HepG2 (cell line): Measurements from ENCODE around the gene CRKL. TPM values are rescaled to one million over a fixed set of nuclear protein-coding genes. Genes with fewer than 3 reads are reported as not detected.

ENCODE experiments used
- HDAC6 ChIP-seq: fragments of 200-600 bp; sonication (generic); IDR thresholded peaks from 2 replicates; pipeline ENCODE4 v1.7.0; 2017; ENCODE audit warnings: mild to moderate bottlenecking, antibody characterized with exemption, low read length, low read depth
- HNRNPL ChIP-seq: fragments of 200-400 bp; formaldehyde crosslinking; IDR thresholded peaks from 2 replicates; pipeline ENCODE4 v1.6.1; 2017; ENCODE audit warnings: mild to moderate bottlenecking, low read depth, low read length
- KLF6 ChIP-seq: IDR thresholded peaks from 2 replicates; pipeline ENCODE4 v1.8.0; 2016; ENCODE audit warnings: missing biosample characterization, missing genetic modification reagents
- MAX ChIP-seq: IDR thresholded peaks from 2 replicates; pipeline ENCODE4 v1.6.1; 2012; ENCODE audit warnings: inconsistent platforms
- MXI1 ChIP-seq: IDR thresholded peaks from 3 replicates; pipeline ENCODE4 v1.6.1; 2012; ENCODE audit warnings: low read depth, low read length, inconsistent platforms, borderline replicate concordance
- PREB ChIP-seq: sonication (generic); formaldehyde crosslinking; IDR thresholded peaks from 2 replicates; pipeline ENCODE4 v1.4.0; 2020; ENCODE audit warnings: missing genetic modification reagents
- RBAK ChIP-seq: sonication (generic); formaldehyde crosslinking; IDR thresholded peaks from 2 replicates; pipeline ENCODE4 v1.5.1; 2020; ENCODE audit warnings: mild to moderate bottlenecking, missing genetic modification reagents
- SAP130 ChIP-seq: IDR thresholded peaks from 2 replicates; pipeline ENCODE4 v1.6.1; 2016; ENCODE audit warnings: low read depth
- SSRP1 ChIP-seq: IDR thresholded peaks from 2 replicates; pipeline ENCODE4 v1.6.1; 2016; ENCODE audit warnings: control low read depth
- SYNCRIP ChIP-seq: fragments of 200-400 bp; formaldehyde crosslinking; IDR thresholded peaks from 2 replicates; pipeline ENCODE4 v1.6.1; 2018; ENCODE audit warnings: mild to moderate bottlenecking, low read depth, low read length; ENCODE audit not compliant: insufficient read depth
- ZBTB33 ChIP-seq: sonication (generic); formaldehyde crosslinking; IDR thresholded peaks from 2 replicates; pipeline ENCODE4 v1.4.0; 2020; ENCODE audit warnings: missing genetic modification reagents
- ZFP1 ChIP-seq: IDR thresholded peaks from 2 replicates; pipeline ENCODE4 v1.6.1; 2016
- ZFP90 ChIP-seq: sonication (generic); formaldehyde crosslinking; IDR thresholded peaks from 2 replicates; pipeline ENCODE4 v1.8.0; 2022; ENCODE audit warnings: missing genetic modification reagents, mild to moderate bottlenecking, inconsistent platforms, borderline replicate concordance
- ZNF20 ChIP-seq: sonication (generic); formaldehyde crosslinking; IDR thresholded peaks from 2 replicates; pipeline ENCODE4 v1.4.0; 2020; ENCODE audit warnings: mild to moderate bottlenecking, moderate library complexity, missing genetic modification reagents
- ZNF207 ChIP-seq: fragments of 450-650 bp; IDR thresholded peaks from 2 replicates; pipeline ENCODE4 v1.6.1; 2016; ENCODE audit warnings: antibody characterized with exemption, borderline replicate concordance
- ZNF503 ChIP-seq: sonication (generic); formaldehyde crosslinking; IDR thresholded peaks from 2 replicates; pipeline ENCODE4 v1.4.0; 2020; ENCODE audit warnings: missing genetic modification reagents
- ZNF614 ChIP-seq: IDR thresholded peaks from 2 replicates; pipeline ENCODE4 v1.6.1; 2018; ENCODE audit warnings: missing biosample characterization, missing genetic modification reagents, inconsistent platforms, borderline replicate concordance
- ZNF687 ChIP-seq: sonication (generic); formaldehyde crosslinking; IDR thresholded peaks from 2 replicates; pipeline ENCODE4 v1.5.1; 2020; ENCODE audit warnings: mild to moderate bottlenecking, missing genetic modification reagents, moderate library complexity
- ZNF740 ChIP-seq: sonication (generic); formaldehyde crosslinking; IDR thresholded peaks from 2 replicates; pipeline ENCODE4 v1.4.0; 2020; ENCODE audit warnings: missing genetic modification reagents
- polyA plus RNA-seq, 8 experiments: library from polyadenylated mRNA; depleted of rRNA in 3 of 8; stranded (reverse) in 7 of 8; unstranded in 1 of 8; fragments of >200 nt; fragmentation: Illumina TruSeq in 4 of 8; extraction: Trizol in 4 of 8; gene quantifications; 2 replicates each; pipeline versions ENCODE4 v1.2.1 to v1.2.3, GENCODE V29; 2011 to 2016; ENCODE audit warnings: low read depth in 4 of 8, missing spikeins in 1 of 8, mixed read lengths in 1 of 8; ENCODE audit not compliant: insufficient read depth in 1 of 8
- total RNA-seq, 5 experiments: library from RNA; depleted of rRNA; stranded (reverse); fragments of >200 nt; fragmentation: Illumina TruSeq; extraction: Trizol; gene quantifications; 2 replicates each; pipeline ENCODE4 v1.2.3, GENCODE V29; 2016; ENCODE audit warnings: low read depth in 1 of 5

The CRKL gene
- total and polyA plus RNA-seq, 2 of the 13 experiments (the other 11 are each of a cell fraction or from before 2014, with no cell fraction given), result 37.4 to 60.6 TPM

GRCh38 chr22:20916916-20917810, at the start of gene CRKL (continued):
- TF ChIP-seq ZFP90 (CRISPR knock-in tag), result peak; percentile 56; the same call in 1 of the 2 replicates
- TF ChIP-seq HDAC6, result no peak
- TF ChIP-seq ZFP1, result 0 out of 2 replicates have a peak, but pooled peaks have one; percentile 59
- TF ChIP-seq ZNF687 (CRISPR knock-in tag), result peak; percentile 95
- TF ChIP-seq SAP130 (CRISPR knock-in tag), result peak; percentile 98
- TF ChIP-seq HNRNPL, result peak; percentile 76; the same call in 1 of the 2 replicates
- TF ChIP-seq ZNF207, result no peak
- no peak for TF ChIP-seq ZNF740 (CRISPR knock-in tag)
- TF ChIP-seq SYNCRIP, result no peak
- no peak for TF ChIP-seq SSRP1 (CRISPR knock-in tag)
- peak; percentile 58; the same call in 1 of the 2 replicates for TF ChIP-seq ZBTB33 (CRISPR knock-in tag)
- TF ChIP-seq ZNF20 (CRISPR knock-in tag), result no peak
- TF ChIP-seq MAX, result peak; percentile 89
- TF ChIP-seq RBAK, result no peak
- 0 out of 2 replicates have a peak, but pooled peaks have one; percentile 31 for TF ChIP-seq KLF6 (CRISPR knock-in tag)
- peak; percentile 94; the same call in 1 of the 3 replicates for TF ChIP-seq MXI1
- no peak for TF ChIP-seq PREB
- peak; percentile 74; the same call in 1 of the 2 replicates for TF ChIP-seq ZNF614 (CRISPR knock-in tag)
- peak; percentile 43; the same call in 1 of the 2 replicates for TF ChIP-seq ZNF503
